ENCODE data around the gene ZNF407. TPM values are rescaled to one million over a fixed set of nuclear protein-coding genes. Genes with fewer than 3 reads are reported as not detected.

ZNF407 gene
- total RNA-seq, 1 experiment from 2014 or later = 7.6 TPM

- intact Hi-C loops (cut with micrococcal nuclease) = no loop called here
- no peak for ATAC-seq
These were observed 323.6 kb downstream of the ZNF407 start for GRCh38 chr18:74921057-74921820.

More at GRCh38 chr18:74921057-74921820, 323.6 kb downstream of the ZNF407 start:
- DNase-seq (ENCODE audit: low read depth, low spot score) = no peak
- Histone ChIP-seq H3K9me2 (ENCODE audit: insufficient read depth) (no peaks in the 10 kb centered on the region), H3K36me3 (ENCODE audit: control insufficient read depth in 1 of 2, insufficient read depth in 2 of 2, low read length in 2 of 2) (no peaks in the 10 kb centered on the region), H3K4me1 (ENCODE audit: control insufficient read depth in 1 of 2, insufficient read depth in 2 of 2, low read length in 2 of 2) (no peaks in the 10 kb centered on the region), H3K27me3 (ENCODE audit: insufficient read depth, low read length) (no peaks in the 10 kb centered on the region), H3K9me3 (ENCODE audit: control insufficient read depth in 1 of 2, insufficient read depth in 1 of 2, low read depth in 1 of 2, low read length in 2 of 2) (no peaks in the 10 kb centered on the region), H3K79me2 (ENCODE audit: insufficient read depth, low read length) (no peaks in the 10 kb centered on the region), H2AFZ (ENCODE audit: low read depth, low read length, poor library complexity, severe bottlenecking) (no peak overlapping the region), H4K20me1 (ENCODE audit: insufficient read depth) (no peaks in the 10 kb centered on the region), H3K27ac (ENCODE audit: low read depth, low read length) (no peak overlapping the region), H3K9ac (ENCODE audit: low read length) (no peak overlapping the region), H3K4me2 (ENCODE audit: low read length) (no peak overlapping the region), H3K4me3 (replicated peaks in 1 of 2; ENCODE audit: low read depth in 1 of 2, low read length in 2 of 2) (no peak overlapping the region)
- no peak for TF ChIP-seq MAX (IDR thresholded peaks at IDR 0.05)
- no peak for TF ChIP-seq ZNF274 (IDR thresholded peaks at IDR 0.05; ENCODE audit: low read depth, low read length)
- TF ChIP-seq ZFX (IDR thresholded peaks at IDR 0.05) = no peak
- TF ChIP-seq EGR1 (IDR thresholded peaks at IDR 0.05; ENCODE audit: low read depth) = no peak
- no peak for TF ChIP-seq SIN3A (IDR thresholded peaks at IDR 0.05; ENCODE audit: low read depth)
- TF ChIP-seq ATF3 (IDR thresholded peaks at IDR 0.05) = no peak
- no peak for TF ChIP-seq RAD21 (IDR thresholded peaks at IDR 0.05; ENCODE audit: low read depth)
- TF ChIP-seq YY1 (IDR thresholded peaks at IDR 0.05; ENCODE audit: extremely low read depth, insufficient replicate concordance, low read depth, low read length) = no peak
- TF ChIP-seq EZH2phosphoT487 (IDR thresholded peaks at IDR 0.05; ENCODE audit: borderline replicate concordance) = no peak
- TF ChIP-seq CTCF (IDR thresholded peaks at IDR 0.05 in 2 of 3, conservative IDR thresholded peaks at IDR 0.05 in 1 of 3; ENCODE audit: borderline replicate concordance in 1 of 3, insufficient read depth in 1 of 3, low read depth in 2 of 3, low read length in 2 of 3) = no peak
- TF ChIP-seq POLR2AphosphoS5 (IDR thresholded peaks at IDR 0.05; ENCODE audit: low read depth, low read length) = no peak
- TF ChIP-seq TCF7L2 (IDR thresholded peaks at IDR 0.05; ENCODE audit: borderline replicate concordance, extremely low read depth, insufficient read depth, insufficient read length) = no peak
- no peak for TF ChIP-seq JUND (IDR thresholded peaks at IDR 0.05)
- no peak for TF ChIP-seq FOSL1 (IDR thresholded peaks at IDR 0.05; ENCODE audit: low read depth)
- no peak for TF ChIP-seq REST (IDR thresholded peaks at IDR 0.05; ENCODE audit: low read depth)
- TF ChIP-seq POLR2A (IDR thresholded peaks at IDR 0.05; ENCODE audit: borderline replicate concordance, extremely low read depth, insufficient read depth, insufficient read length) = no peak
- TF ChIP-seq ZBTB33 (IDR thresholded peaks at IDR 0.05; ENCODE audit: extremely low read depth, insufficient replicate concordance, low read length) = no peak
- no peak for TF ChIP-seq CEBPB (IDR thresholded peaks at IDR 0.05; ENCODE audit: low read depth)
- TF ChIP-seq CBX3 (IDR thresholded peaks at IDR 0.05; ENCODE audit: low read depth) = no peak
- BruUV-seq (replicated peaks) = no TSS peak
- ChIA-PET CTCF (no interaction called here), RAD21 (ENCODE audit: low non-redundant PET in 1 of 2, low total read pairs in 2 of 2, uncharacterized antibody in 2 of 2, unreplicated experiment in 2 of 2) (no interaction called here), POLR2A (no interaction called here)
